ENCODE results near the gene LIPE. TPM values are rescaled to one million over a fixed set of nuclear protein-coding genes. Genes with fewer than 3 reads are reported as not detected.

LIPE gene, protein sequence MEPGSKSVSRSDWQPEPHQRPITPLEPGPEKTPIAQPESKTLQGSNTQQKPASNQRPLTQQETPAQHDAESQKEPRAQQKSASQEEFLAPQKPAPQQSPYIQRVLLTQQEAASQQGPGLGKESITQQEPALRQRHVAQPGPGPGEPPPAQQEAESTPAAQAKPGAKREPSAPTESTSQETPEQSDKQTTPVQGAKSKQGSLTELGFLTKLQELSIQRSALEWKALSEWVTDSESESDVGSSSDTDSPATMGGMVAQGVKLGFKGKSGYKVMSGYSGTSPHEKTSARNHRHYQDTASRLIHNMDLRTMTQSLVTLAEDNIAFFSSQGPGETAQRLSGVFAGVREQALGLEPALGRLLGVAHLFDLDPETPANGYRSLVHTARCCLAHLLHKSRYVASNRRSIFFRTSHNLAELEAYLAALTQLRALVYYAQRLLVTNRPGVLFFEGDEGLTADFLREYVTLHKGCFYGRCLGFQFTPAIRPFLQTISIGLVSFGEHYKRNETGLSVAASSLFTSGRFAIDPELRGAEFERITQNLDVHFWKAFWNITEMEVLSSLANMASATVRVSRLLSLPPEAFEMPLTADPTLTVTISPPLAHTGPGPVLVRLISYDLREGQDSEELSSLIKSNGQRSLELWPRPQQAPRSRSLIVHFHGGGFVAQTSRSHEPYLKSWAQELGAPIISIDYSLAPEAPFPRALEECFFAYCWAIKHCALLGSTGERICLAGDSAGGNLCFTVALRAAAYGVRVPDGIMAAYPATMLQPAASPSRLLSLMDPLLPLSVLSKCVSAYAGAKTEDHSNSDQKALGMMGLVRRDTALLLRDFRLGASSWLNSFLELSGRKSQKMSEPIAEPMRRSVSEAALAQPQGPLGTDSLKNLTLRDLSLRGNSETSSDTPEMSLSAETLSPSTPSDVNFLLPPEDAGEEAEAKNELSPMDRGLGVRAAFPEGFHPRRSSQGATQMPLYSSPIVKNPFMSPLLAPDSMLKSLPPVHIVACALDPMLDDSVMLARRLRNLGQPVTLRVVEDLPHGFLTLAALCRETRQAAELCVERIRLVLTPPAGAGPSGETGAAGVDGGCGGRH
- total RNA-seq (5.7 TPM), polyA plus RNA-seq (30.2 TPM)

DNA sequence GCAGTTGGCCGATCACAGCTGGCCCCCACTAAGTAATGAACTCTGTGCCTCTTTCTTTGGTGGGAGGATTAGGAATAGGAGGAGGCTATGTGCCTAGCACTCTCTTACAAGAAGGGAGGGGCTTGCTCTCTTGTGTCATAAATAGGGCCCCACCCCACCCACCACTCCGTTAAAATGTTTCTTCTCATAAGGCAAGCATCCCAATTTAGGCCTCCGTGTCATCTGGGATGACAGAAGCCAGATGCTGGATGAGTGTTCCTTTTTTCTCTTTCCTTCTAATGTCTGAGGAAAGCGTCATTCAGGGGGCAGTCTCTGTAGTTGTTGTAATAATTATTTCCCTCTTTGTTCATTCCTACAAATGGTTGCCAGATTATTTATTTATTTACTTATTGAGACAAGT is at the start of gene LIPE:
TSS of gene LIPE (minus strand) at position 76 of the 400 bp plus-strand sequence. CDS start 239 bp downstream, outside the sequence.
- Histone ChIP-seq H3K4me1 (ENCODE audit: insufficient read depth) (no peaks in the 10 kb centered on the region), H3K36me3 (ENCODE audit: insufficient read depth) (no peaks in the 10 kb centered on the region), H3K4me3 (ENCODE audit: low read depth, low read length) (no peak within 1 kb of the TSS), H3K27ac (ENCODE audit: low read depth) (no peak within 1 kb of the TSS)
- 34% methylated on average over 4 of the region's 4 CpGs for WGBS
- no peak for DNase-seq (ENCODE audit: extremely low spot score)

DNA sequence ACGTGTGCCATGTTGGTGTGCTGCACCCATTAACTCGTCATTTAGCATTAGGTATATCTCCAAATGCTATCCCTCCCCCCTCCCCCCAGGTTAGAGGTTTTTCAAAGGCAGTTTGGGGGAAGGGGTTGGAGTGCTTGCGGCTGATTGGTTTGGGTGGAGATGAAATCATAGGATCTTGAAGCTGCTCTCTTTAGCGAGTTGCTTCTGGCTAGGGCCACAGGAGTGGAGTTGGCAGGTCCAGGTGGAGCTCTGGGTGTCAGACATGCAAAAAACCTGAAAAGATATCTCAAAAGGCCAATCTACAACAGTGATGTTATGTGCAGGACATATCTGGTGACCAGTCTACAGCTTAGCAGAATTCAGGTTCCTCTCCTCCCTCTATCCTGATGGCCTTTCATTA is 48.2 kb upstream of the LIPE start:
- Histone ChIP-seq H3K36me3 (ENCODE audit: insufficient read depth) (no peaks in the 10 kb centered on the region), H3K4me1 (ENCODE audit: insufficient read depth) (peaks cover 2% of the 10 kb centered on the region), H3K27ac (ENCODE audit: low read depth) (no peak overlapping the region), H3K4me3 (ENCODE audit: low read depth, low read length) (no peak overlapping the region)
- DNase-seq (ENCODE audit: extremely low spot score), result no peak
- 60% methylated on average over 4 of the region's 4 CpGs for WGBS

DNA sequence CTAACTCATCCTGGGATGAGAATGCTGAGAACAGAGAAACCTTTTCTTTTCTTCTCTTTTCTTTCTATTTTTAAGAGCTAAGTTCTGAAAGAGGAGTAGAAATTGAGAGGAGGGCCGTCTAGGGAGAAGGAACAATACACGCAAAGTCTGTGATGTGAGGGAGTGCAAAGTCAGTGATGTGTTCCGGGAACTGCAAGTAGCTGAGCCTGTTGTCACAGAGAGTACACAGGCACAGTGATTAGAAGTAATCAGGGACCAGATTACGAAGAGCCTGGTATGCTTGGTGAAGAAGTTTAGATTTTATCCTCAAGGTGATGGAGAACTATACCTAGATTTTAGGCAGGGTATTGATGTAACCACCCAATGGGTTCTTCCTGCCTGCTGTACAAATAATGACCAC is 47.6 kb upstream of the LIPE start:
- Histone ChIP-seq H3K27ac (ENCODE audit: low read depth) (no peak overlapping the region), H3K36me3 (ENCODE audit: insufficient read depth) (no peaks in the 10 kb centered on the region), H3K4me1 (ENCODE audit: insufficient read depth) (peaks cover 2% of the 10 kb centered on the region), H3K4me3 (ENCODE audit: low read depth, low read length) (no peak overlapping the region)
- WGBS, result 59% methylated on average over 4 of the region's 4 CpGs
- no peak for DNase-seq (ENCODE audit: extremely low spot score)

GRCh38 chr19:42473686-42474085 is 46.5 kb upstream of the LIPE start:
- no peak overlapping the region for H3K27ac ChIP-seq (ENCODE audit: low read depth)
- H3K4me1 ChIP-seq (ENCODE audit: insufficient read depth), result peaks cover 2% of the 10 kb centered on the region
- no peaks in the 10 kb centered on the region for H3K36me3 ChIP-seq (ENCODE audit: insufficient read depth)
- no peak for DNase-seq (ENCODE audit: extremely low spot score)
- no peak overlapping the region for H3K4me3 ChIP-seq (ENCODE audit: low read depth, low read length)
- 42% methylated on average over 6 of the region's 6 CpGs for WGBS

DNA sequence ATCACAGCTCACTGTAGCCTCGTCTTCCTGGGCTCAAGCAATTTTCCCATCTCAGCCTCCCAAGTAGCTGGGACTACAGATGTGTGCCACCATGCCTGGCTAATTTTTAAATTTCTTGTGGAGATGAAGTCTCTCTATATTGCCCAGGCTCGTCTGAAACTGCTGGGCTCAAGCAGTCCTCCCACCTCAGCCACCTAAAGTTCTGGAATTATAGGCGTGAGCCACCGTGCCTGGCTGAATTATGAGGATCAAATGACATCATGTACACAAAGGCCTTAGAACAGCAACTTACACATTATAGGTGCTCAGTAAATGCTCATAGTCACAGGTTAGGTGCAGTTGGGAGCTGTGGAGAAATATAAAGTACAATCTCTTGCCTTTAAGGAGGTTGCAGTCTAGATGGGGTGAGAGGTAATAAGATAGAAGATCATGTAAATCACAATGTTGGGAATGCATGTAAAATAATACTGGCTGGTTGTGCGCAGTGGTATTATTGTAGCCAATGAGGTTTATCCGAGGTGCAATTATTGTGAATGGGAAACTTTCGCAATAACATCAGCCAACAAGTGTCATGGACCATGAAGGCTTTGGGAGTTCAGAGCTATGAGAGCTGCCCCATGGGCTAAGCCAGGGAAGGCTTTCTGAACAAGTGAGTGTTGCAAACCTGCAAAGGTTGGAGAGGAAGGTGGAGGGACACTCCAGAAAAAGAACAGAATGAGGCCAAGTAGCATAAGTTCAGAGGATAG is 45.4 kb upstream of the LIPE start:
- H3K36me3 ChIP-seq (ENCODE audit: insufficient read depth), result no peaks in the 10 kb centered on the region
- peaks cover 2% of the 10 kb centered on the region for H3K4me1 ChIP-seq (ENCODE audit: insufficient read depth)
- no peak for DNase-seq (ENCODE audit: extremely low spot score)
- no peak overlapping the region for H3K4me3 ChIP-seq (ENCODE audit: low read depth, low read length)
- H3K27ac ChIP-seq (ENCODE audit: low read depth), result no peak overlapping the region
- 80% methylated on average over 7 of the region's 7 CpGs for WGBS

DNA sequence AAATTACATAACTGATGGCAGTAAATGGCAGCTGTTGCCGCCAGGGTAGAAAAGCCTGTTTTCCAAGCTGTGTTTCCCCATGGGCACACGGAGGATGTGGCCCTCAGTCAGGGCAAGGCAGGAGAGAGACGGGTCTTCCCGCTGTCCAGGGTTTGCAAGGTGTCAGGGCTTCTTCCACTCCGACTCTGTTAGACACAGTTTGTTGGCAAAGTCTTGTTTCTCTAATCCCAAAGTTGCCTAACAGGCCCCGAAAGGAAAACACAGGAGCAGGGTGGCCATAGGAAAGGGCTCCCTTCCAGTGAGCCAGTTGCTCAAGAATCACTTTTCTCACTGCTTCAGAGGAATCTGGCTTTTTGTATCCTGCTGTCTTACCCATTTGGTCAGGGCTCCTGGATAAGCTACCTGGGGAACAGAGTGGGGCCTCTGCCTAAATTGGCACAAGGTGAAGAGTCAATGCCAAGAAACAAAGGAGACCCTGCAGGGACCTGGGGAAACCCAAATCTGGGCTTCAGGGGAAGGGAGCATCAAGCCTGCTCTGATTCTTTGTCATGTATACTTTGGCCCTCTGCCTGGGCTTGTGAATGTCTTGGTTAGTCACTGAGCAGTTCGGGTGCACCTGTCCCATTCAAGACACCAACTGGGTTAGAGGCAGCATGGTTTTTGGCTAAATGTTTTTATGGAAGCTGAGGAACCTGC is 44.5 kb upstream of the LIPE start:
- Histone ChIP-seq H3K4me3 (ENCODE audit: low read depth, low read length) (no peak overlapping the region), H3K4me1 (ENCODE audit: insufficient read depth) (peaks cover 2% of the 10 kb centered on the region), H3K27ac (ENCODE audit: low read depth) (no peak overlapping the region), H3K36me3 (ENCODE audit: insufficient read depth) (no peaks in the 10 kb centered on the region)
- no peak for DNase-seq (ENCODE audit: extremely low spot score)
- 58% methylated on average over 7 of the region's 7 CpGs for WGBS

DNA sequence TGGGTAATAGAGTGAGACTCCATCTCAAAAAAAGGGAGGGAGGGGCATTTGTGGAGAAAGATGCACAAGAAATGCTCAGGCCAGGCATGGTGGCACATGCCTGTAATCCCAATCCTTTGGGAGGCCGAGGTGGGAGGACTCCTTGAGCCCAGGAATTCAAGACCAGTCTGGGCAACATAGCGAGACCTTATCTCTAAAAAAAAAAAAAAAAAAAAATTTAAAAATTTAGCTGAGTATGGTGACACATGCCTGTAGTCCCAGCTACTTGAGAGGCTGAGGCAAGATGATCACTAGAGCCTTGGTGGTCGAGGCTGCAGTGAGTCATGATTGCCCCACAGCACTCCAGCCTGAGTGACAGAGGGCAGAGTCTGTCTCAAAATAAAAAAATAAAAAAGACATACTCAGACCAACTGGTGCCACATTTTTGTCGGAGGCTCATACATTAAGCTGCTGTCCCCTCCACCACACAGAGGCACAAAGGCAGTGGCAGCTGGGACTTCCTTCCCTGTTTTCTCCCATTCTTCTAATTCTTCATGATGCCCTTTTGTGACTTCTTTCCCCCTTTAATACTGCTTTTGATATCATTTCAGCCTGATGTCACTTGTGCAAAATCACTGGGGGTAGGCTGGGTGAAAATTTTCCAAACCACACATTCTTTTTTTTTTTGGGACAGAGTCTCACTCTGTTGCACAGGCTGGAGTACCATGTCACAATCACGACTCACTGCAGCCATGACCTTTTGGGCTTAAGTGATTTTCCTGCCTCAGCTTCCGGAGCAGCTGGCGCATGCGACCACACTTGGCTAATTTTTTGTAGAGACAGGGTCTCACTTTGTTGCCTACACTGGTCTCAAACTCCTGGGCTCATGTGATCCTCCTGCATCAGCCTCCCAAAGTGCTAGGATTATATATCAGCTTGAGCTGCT is 42.4 kb upstream of the LIPE start:
- DNase-seq (ENCODE audit: extremely low spot score), result no peak
- no peak overlapping the region for H3K27ac ChIP-seq (ENCODE audit: low read depth)
- H3K36me3 ChIP-seq (ENCODE audit: insufficient read depth), result no peaks in the 10 kb centered on the region
- 64% methylated on average over 8 of the region's 8 CpGs for WGBS
- H3K4me3 ChIP-seq (ENCODE audit: low read depth, low read length), result no peak overlapping the region
- peaks cover 2% of the 10 kb centered on the region for H3K4me1 ChIP-seq (ENCODE audit: insufficient read depth)

GRCh38 chr19:42468273-42468796 is 41.1 kb upstream of the LIPE start:
- 54% methylated on average over 3 of the region's 3 CpGs for WGBS

GRCh38 chr19:42467183-42467760 is 40.1 kb upstream of the LIPE start:
- Histone ChIP-seq H3K27ac (ENCODE audit: low read depth) (no peak overlapping the region), H3K4me3 (ENCODE audit: low read depth, low read length) (no peak overlapping the region), H3K36me3 (ENCODE audit: insufficient read depth) (no peaks in the 10 kb centered on the region), H3K4me1 (ENCODE audit: insufficient read depth) (peaks cover 2% of the 10 kb centered on the region)
- 53% methylated on average over 5 of the region's 5 CpGs for whole genome bisulfite sequencing
- no peak for DNase-seq (ENCODE audit: extremely low spot score)

More at GRCh38 chr19:42468273-42468796, 41.1 kb upstream of the LIPE start:
- Histone ChIP-seq H3K4me1 (ENCODE audit: insufficient read depth) (peaks cover 2% of the 10 kb centered on the region), H3K36me3 (ENCODE audit: insufficient read depth) (no peaks in the 10 kb centered on the region), H3K27ac (ENCODE audit: low read depth) (no peak overlapping the region), H3K4me3 (ENCODE audit: low read depth, low read length) (no peak overlapping the region)
- no peak for DNase-seq (ENCODE audit: extremely low spot score)

GRCh38 chr19:42466521-42467182 is 39.5 kb upstream of the LIPE start:
- Histone ChIP-seq H3K4me1 (ENCODE audit: insufficient read depth) (peaks cover under 1% of the 10 kb centered on the region), H3K27ac (ENCODE audit: low read depth) (no peak overlapping the region), H3K36me3 (ENCODE audit: insufficient read depth) (no peaks in the 10 kb centered on the region), H3K4me3 (ENCODE audit: low read depth, low read length) (no peak overlapping the region)
- 39% methylated on average over 5 of the region's 5 CpGs for whole genome bisulfite sequencing
- DNase-seq (ENCODE audit: extremely low spot score), result no peak

GRCh38 chr19:42465827-42466280 is 38.7 kb upstream of the LIPE start:
- H3K36me3 ChIP-seq (ENCODE audit: insufficient read depth), result no peaks in the 10 kb centered on the region
- no peak overlapping the region for H3K4me3 ChIP-seq (ENCODE audit: low read depth, low read length)
- H3K27ac ChIP-seq (ENCODE audit: low read depth), result no peak overlapping the region
- no peak for DNase-seq (ENCODE audit: extremely low spot score)
- H3K4me1 ChIP-seq (ENCODE audit: insufficient read depth), result no peaks in the 10 kb centered on the region
- WGBS, result 70% methylated on average over 5 of the region's 5 CpGs
